ENCODE results near the gene PITPNM1.
"Not testable (repeated sequence)": the region's sequence is repeated elsewhere in the genome, so short reads cannot be mapped to it uniquely, and the experiment has no call there.

Gene PITPNM1

GRCh38 chr11:67482275-67482826 lies 22.8 kb downstream of the PITPNM1 start:
- Histone ChIP-seq H3K4me3 (ENCODE audit: low read depth in 1 of 2, low read length in 1 of 2) (peak overlapping the region; percentile 85 to 92), H3K36me3 (peaks cover 2% of the 10 kb centered on the region), H3K4me1 (ENCODE audit: control insufficient read depth in 1 of 2, insufficient read depth in 1 of 2, low read depth in 1 of 2, low read length in 1 of 2) (peaks cover 40 to 44% of the 10 kb centered on the region in 2 experiments), H3K27ac (peak overlapping the region; percentile 96), H3K9me3 (no peaks in the 10 kb centered on the region), H3K27me3 (peaks cover 4% of the 10 kb centered on the region)
- TF ChIP-seq CTCF (IDR thresholded peaks at IDR 0.05), result no peak

GRCh38 chr11:67477344-67478050 lies 27.7 kb downstream of the PITPNM1 start:
- H3K9me3 ChIP-seq; H3K4me3 ChIP-seq (ENCODE audit: low read depth in 1 of 2, low read length in 1 of 2); H3K27me3 ChIP-seq; H3K27ac ChIP-seq; H3K4me1 ChIP-seq (ENCODE audit: control insufficient read depth in 1 of 2, insufficient read depth in 1 of 2, low read depth in 1 of 2, low read length in 1 of 2); H3K36me3 ChIP-seq: not testable (repeated sequence)

DNA sequence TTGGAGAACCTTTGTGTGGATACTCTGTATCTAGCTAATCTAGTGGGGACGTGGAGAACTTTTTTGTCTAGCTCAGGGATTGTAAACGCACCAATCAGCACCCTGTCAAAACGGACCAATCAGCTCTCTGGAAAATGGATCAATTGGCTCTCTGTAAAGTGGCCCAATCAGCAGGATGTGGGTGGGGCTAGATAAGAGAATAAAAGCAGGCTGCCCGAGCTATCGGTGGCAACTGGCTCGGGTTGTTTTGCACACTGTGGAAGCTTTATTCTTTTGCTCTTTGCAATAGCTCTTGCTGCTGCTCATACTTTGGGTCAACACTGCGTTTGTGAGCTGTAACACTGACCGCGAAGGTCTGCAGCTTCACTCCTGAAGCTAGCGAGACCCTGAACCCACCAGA lies 28.5 kb downstream of the PITPNM1 start:
- not testable (repeated sequence) for H3K27ac ChIP-seq; H3K4me1 ChIP-seq (ENCODE audit: control insufficient read depth in 1 of 2, insufficient read depth in 1 of 2, low read depth in 1 of 2, low read length in 1 of 2); H3K4me3 ChIP-seq (ENCODE audit: low read depth in 1 of 2, low read length in 1 of 2); H3K36me3 ChIP-seq; H3K27me3 ChIP-seq; H3K9me3 ChIP-seq

DNA sequence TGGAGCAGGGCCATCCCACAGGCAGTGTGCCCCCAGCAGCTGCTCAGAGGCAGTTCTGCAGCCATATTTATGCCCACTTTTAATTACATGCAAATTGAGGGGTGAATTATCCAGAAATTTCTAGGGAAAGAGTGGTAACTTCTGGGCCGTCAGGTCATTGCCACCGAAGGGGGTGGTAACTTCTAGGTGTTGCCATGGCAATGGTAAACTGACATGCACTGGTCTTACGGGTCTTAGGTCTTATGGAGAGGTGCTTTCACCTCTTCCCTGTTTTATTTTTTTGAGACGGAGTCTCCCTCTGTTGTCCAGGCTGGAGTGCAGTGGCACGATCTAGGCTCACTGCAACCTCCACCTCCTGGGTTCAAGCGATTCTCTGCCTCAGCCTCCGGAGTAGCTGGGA lies 32.3 kb downstream of the PITPNM1 start:
- Histone ChIP-seq H3K4me1 (ENCODE audit: control insufficient read depth in 1 of 2, insufficient read depth in 1 of 2, low read depth in 1 of 2, low read length in 1 of 2) (peaks cover 13 to 17% of the 10 kb centered on the region in 2 experiments), H3K27ac (no peak overlapping the region), H3K4me3 (ENCODE audit: low read depth in 1 of 2, low read length in 1 of 2) (no peak overlapping the region), H3K36me3 (no peaks in the 10 kb centered on the region), H3K27me3 (peaks cover 2% of the 10 kb centered on the region), H3K9me3 (no peaks in the 10 kb centered on the region)
- no peak for TF ChIP-seq CTCF (IDR thresholded peaks at IDR 0.05)

GRCh38 chr11:67470337-67471002 lies 34.7 kb downstream of the PITPNM1 start:
- Histone ChIP-seq H3K36me3 (no peaks in the 10 kb centered on the region), H3K27ac (no peak overlapping the region), H3K4me1 (ENCODE audit: control insufficient read depth in 1 of 2, insufficient read depth in 1 of 2, low read depth in 1 of 2, low read length in 1 of 2) (peaks cover 14 to 21% of the 10 kb centered on the region in 2 experiments), H3K27me3 (no peaks in the 10 kb centered on the region), H3K4me3 (ENCODE audit: low read depth in 1 of 2, low read length in 1 of 2) (no peak overlapping the region), H3K9me3 (no peaks in the 10 kb centered on the region)
- TF ChIP-seq CTCF (IDR thresholded peaks at IDR 0.05), result no peak

- Histone ChIP-seq H3K27ac (peak overlapping the region; percentile 73), H3K27me3 (no peaks in the 10 kb centered on the region), H3K36me3 (no peaks in the 10 kb centered on the region), H3K9me3 (no peaks in the 10 kb centered on the region), H3K4me1 (ENCODE audit: control insufficient read depth in 1 of 2, insufficient read depth in 1 of 2, low read depth in 1 of 2, low read length in 1 of 2) (peaks cover 19 to 31% of the 10 kb centered on the region in 2 experiments), H3K4me3 (ENCODE audit: low read depth in 1 of 2, low read length in 1 of 2) (peak overlapping the region; percentile 69 to 91)
- no peak for TF ChIP-seq CTCF (IDR thresholded peaks at IDR 0.05)
These were observed 35.7 kb downstream of the PITPNM1 start for GRCh38 chr11:67469508-67469811.

All from neutrophil (primary cell).